ENCODE results near the gene ERCC2.

The ERCC2 gene

DNA sequence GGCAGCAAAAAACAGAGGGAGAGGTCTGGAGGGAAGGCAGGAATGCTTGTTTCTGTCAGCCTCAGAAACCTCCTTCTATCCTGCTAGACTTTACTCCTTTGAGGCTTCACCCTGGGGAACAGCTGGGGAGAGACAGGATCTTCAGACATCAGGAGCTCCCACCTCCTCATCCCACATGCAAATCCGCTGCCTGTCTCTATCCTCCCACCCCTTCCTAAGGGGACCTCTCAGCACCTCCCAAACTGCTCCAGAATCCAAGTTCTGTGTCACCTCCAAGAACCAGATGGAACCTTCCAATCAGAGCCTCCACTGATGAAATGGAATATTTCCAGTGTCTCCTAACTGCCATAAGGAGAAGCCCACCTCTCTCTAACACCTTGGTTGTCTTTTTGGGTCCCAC lies 9.7 kb upstream of the ERCC2 start:
- FAIRE-seq, result no peak
- no peak for DNase-seq (ENCODE audit: insufficient read length, low spot score)
- no peak for TF ChIP-seq POU2F2 (IDR thresholded peaks at IDR 0.05; ENCODE audit: low read depth, low read length)
- no peak for TF ChIP-seq PAX5 (IDR thresholded peaks at IDR 0.05; ENCODE audit: insufficient read depth, low read length, severe bottlenecking)
- TF ChIP-seq TAF1 (IDR thresholded peaks at IDR 0.05; ENCODE audit: low read depth, low read length), result no peak
- no peak for TF ChIP-seq POLR2AphosphoS5 (IDR thresholded peaks at IDR 0.05; ENCODE audit: low read depth, low read length)
- TF ChIP-seq SPI1 (IDR thresholded peaks at IDR 0.05; ENCODE audit: low read depth, low read length), result no peak
- TF ChIP-seq POLR2A (IDR thresholded peaks at IDR 0.05; ENCODE audit: low read depth, low read length), result no peak

DNA sequence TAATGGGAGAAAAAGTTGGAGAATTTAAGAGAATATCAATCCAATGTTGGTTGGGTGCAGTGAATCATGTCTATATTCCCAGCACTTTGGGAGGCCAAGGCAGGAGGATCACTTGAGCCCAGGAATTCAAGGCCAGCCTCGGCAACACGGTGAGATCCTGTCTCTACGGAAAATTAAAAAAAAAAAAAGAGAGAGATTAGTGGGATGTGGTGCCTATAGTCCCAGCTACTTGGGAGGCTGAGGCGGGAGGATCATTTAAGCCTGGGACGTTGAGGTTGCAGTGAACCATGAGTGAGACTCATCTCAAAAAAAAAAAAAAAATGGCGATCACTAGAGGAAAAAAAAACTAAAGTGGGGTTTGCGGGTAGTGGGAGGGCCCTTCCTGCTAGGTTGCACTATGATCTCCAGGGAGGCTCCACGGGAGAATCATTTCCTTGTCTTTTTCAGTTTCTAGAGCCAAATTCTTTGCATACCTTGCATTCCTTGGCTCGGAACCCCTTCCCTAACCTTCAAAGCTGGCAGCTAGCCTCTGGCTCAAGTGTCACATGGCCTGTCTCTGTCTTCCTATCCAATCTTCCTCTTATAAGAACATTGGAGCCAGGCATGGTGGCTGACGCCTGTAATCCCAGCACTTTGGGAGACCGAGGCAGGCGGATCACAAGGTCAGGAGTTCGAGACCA lies 5.8 kb upstream of the ERCC2 start:
- TF ChIP-seq POLR2AphosphoS5 (IDR thresholded peaks at IDR 0.05; ENCODE audit: low read depth, low read length) (no peak), POU2F2 (IDR thresholded peaks at IDR 0.05; ENCODE audit: low read depth, low read length) (no peak), TAF1 (IDR thresholded peaks at IDR 0.05; ENCODE audit: low read depth, low read length) (no peak), POLR2A (IDR thresholded peaks at IDR 0.05; ENCODE audit: low read depth, low read length) (no peak), PAX5 (IDR thresholded peaks at IDR 0.05; ENCODE audit: insufficient read depth, low read length, severe bottlenecking) (no peak), SPI1 (IDR thresholded peaks at IDR 0.05; ENCODE audit: low read depth, low read length) (no peak)
- FAIRE-seq, result no peak
- DNase-seq (ENCODE audit: insufficient read length, low spot score), result no peak

- no peak for TF ChIP-seq PAX5 (IDR thresholded peaks at IDR 0.05; ENCODE audit: insufficient read depth, low read length, severe bottlenecking)
- TF ChIP-seq POU2F2 (IDR thresholded peaks at IDR 0.05; ENCODE audit: low read depth, low read length), result no peak
- no peak for TF ChIP-seq TAF1 (IDR thresholded peaks at IDR 0.05; ENCODE audit: low read depth, low read length)
- TF ChIP-seq POLR2A (IDR thresholded peaks at IDR 0.05; ENCODE audit: low read depth, low read length), result no peak
- no peak for FAIRE-seq
These were observed 1.5 kb downstream of the ERCC2 start for GRCh38 chr19:45368737-45369340.

GRCh38 chr19:45368127-45368526 lies 2.2 kb downstream of the ERCC2 start:
- DNase-seq (ENCODE audit: insufficient read length, low spot score), result no peak
- no peak for FAIRE-seq
- no peak for TF ChIP-seq TAF1 (IDR thresholded peaks at IDR 0.05; ENCODE audit: low read depth, low read length)
- no peak for TF ChIP-seq POLR2AphosphoS5 (IDR thresholded peaks at IDR 0.05; ENCODE audit: low read depth, low read length)
- no peak for TF ChIP-seq SPI1 (IDR thresholded peaks at IDR 0.05; ENCODE audit: low read depth, low read length)
- no peak for TF ChIP-seq PAX5 (IDR thresholded peaks at IDR 0.05; ENCODE audit: insufficient read depth, low read length, severe bottlenecking)
- no peak for TF ChIP-seq POU2F2 (IDR thresholded peaks at IDR 0.05; ENCODE audit: low read depth, low read length)
- TF ChIP-seq POLR2A (IDR thresholded peaks at IDR 0.05; ENCODE audit: low read depth, low read length), result no peak

More at GRCh38 chr19:45368737-45369340, 1.5 kb downstream of the ERCC2 start:
- no peak for DNase-seq (ENCODE audit: insufficient read length, low spot score)

- TF ChIP-seq PAX5 (IDR thresholded peaks at IDR 0.05; ENCODE audit: insufficient read depth, low read length, severe bottlenecking), result no peak
- TF ChIP-seq POLR2A (IDR thresholded peaks at IDR 0.05; ENCODE audit: low read depth, low read length), result no peak
- TF ChIP-seq POLR2AphosphoS5 (IDR thresholded peaks at IDR 0.05; ENCODE audit: low read depth, low read length), result no peak
- TF ChIP-seq SPI1 (IDR thresholded peaks at IDR 0.05; ENCODE audit: low read depth, low read length), result no peak
- no peak for TF ChIP-seq TAF1 (IDR thresholded peaks at IDR 0.05; ENCODE audit: low read depth, low read length)
- no peak for TF ChIP-seq POU2F2 (IDR thresholded peaks at IDR 0.05; ENCODE audit: low read depth, low read length)
- DNase-seq (ENCODE audit: insufficient read length, low spot score), result no peak
- no peak for FAIRE-seq
These were observed 5.7 kb downstream of the ERCC2 start for GRCh38 chr19:45364696-45365095.

GRCh38 chr19:45363861-45364459 lies 6.4 kb downstream of the ERCC2 start:
- no peak for FAIRE-seq
- no peak for TF ChIP-seq TAF1 (IDR thresholded peaks at IDR 0.05; ENCODE audit: low read depth, low read length)
- TF ChIP-seq POU2F2 (IDR thresholded peaks at IDR 0.05; ENCODE audit: low read depth, low read length), result no peak
- no peak for TF ChIP-seq PAX5 (IDR thresholded peaks at IDR 0.05; ENCODE audit: insufficient read depth, low read length, severe bottlenecking)
- no peak for TF ChIP-seq POLR2AphosphoS5 (IDR thresholded peaks at IDR 0.05; ENCODE audit: low read depth, low read length)
- TF ChIP-seq SPI1 (IDR thresholded peaks at IDR 0.05; ENCODE audit: low read depth, low read length), result no peak
- TF ChIP-seq POLR2A (IDR thresholded peaks at IDR 0.05; ENCODE audit: low read depth, low read length), result no peak
- DNase-seq (ENCODE audit: insufficient read length, low spot score), result no peak

- FAIRE-seq (no peak), DNase-seq (ENCODE audit: insufficient read length, low spot score) (no peak)
- TF ChIP-seq POLR2AphosphoS5 (IDR thresholded peaks at IDR 0.05; ENCODE audit: low read depth, low read length), result no peak
- TF ChIP-seq PAX5 (IDR thresholded peaks at IDR 0.05; ENCODE audit: insufficient read depth, low read length, severe bottlenecking), result no peak
- TF ChIP-seq POU2F2 (IDR thresholded peaks at IDR 0.05; ENCODE audit: low read depth, low read length), result no peak
- no peak for TF ChIP-seq POLR2A (IDR thresholded peaks at IDR 0.05; ENCODE audit: low read depth, low read length)
- no peak for TF ChIP-seq TAF1 (IDR thresholded peaks at IDR 0.05; ENCODE audit: low read depth, low read length)
- TF ChIP-seq SPI1 (IDR thresholded peaks at IDR 0.05; ENCODE audit: low read depth, low read length), result no peak
These were observed 8.1 kb downstream of the ERCC2 start for GRCh38 chr19:45362291-45362690.

GRCh38 chr19:45361608-45362007 lies 8.8 kb downstream of the ERCC2 start:
- FAIRE-seq, result no peak
- TF ChIP-seq SPI1 (IDR thresholded peaks at IDR 0.05; ENCODE audit: low read depth, low read length) (no peak), TAF1 (IDR thresholded peaks at IDR 0.05; ENCODE audit: low read depth, low read length) (no peak)
- DNase-seq (ENCODE audit: insufficient read length, low spot score), result no peak

- DNase-seq (ENCODE audit: insufficient read length, low spot score), result no peak
- FAIRE-seq, result no peak
- TF ChIP-seq TAF1 (IDR thresholded peaks at IDR 0.05; ENCODE audit: low read depth, low read length) (no peak), POU2F2 (IDR thresholded peaks at IDR 0.05; ENCODE audit: low read depth, low read length) (no peak), POLR2A (IDR thresholded peaks at IDR 0.05; ENCODE audit: low read depth, low read length) (no peak), SPI1 (IDR thresholded peaks at IDR 0.05; ENCODE audit: low read depth, low read length) (no peak), POLR2AphosphoS5 (IDR thresholded peaks at IDR 0.05; ENCODE audit: low read depth, low read length) (no peak), PAX5 (IDR thresholded peaks at IDR 0.05; ENCODE audit: insufficient read depth, low read length, severe bottlenecking) (no peak)
These were observed 12.1 kb downstream of the ERCC2 start for GRCh38 chr19:45358213-45358792.

All from GM12891 (cell line).